ENCODE measurements around the gene TMEM86B. TPM values are rescaled to one million over a fixed set of nuclear protein-coding genes. Genes with fewer than 3 reads are reported as not detected.

The TMEM86B gene
- total and polyA plus RNA-seq, 2 donors (not counting 1 experiment from before 2014, with no cell fraction given) = 0.34 to 1.3 TPM

DNA sequence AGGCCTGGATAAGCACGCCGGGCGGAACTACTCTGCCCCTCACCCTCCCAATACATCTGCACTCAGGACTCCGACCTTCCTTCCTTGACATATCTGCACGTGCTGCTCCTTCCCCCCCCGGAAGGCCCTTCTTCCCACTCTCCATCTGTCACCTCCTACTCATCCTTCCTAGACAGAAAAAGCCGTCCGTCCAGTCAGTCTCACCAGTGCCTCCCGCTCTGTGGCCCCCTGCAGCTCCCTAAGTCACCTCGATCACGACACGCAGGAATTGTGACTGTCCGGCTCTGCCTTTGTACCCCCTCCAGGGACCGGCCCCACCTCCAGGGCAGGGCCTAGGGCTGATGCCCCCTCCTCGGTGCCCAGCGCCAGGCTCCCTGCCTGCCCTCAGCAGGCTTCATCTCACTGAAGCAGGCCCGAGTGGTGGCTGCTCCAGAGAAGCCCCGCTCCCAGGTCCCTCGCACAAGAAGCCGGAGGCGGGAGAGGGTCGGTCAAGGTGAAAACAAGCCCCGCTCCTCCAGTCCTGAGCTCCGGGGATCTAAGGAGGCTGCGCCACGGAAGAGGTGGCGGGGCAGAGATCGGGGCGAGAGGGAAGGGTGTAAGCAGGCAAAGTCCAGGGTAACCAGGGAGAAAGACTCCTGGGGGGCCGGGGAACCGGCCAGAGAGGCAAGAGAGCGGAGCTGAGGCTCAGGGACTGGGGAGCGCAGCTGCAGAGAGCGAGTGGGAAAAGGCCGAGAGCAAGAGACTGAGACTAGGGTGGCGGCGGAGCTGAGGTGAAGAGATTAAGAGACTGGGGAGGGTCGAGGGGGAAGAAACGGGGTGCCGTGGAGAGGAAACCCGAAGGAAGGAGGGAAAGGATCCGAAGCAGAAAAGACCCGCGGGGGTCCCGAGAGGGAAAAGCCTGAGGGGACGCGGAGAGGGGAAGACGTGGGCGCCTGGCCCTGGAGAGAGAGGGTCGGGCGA lies 29.2 kb upstream of the TMEM86B start:
- no peaks in the 10 kb centered on the region for H3K9me3 ChIP-seq (ENCODE audit: control insufficient read depth, insufficient read depth, low read depth, low read length)
- DNase-seq (ENCODE audit: low read depth in 2 of 2) = no peak
- H3K4me3 ChIP-seq (replicated peaks in 1 of 4; ENCODE audit: control extremely low read depth in 1 of 4, insufficient read depth in 1 of 4, low read depth in 3 of 4, low read length in 4 of 4) = peak overlapping the region; percentile 76 to 88 (median 84)
- H3K36me3 ChIP-seq (ENCODE audit: control insufficient read depth, insufficient read depth, low read length) = no peaks in the 10 kb centered on the region
- peak overlapping the region; percentile 48 for H3K9ac ChIP-seq (ENCODE audit: insufficient read depth, low read length)
- TF ChIP-seq EZH2 (IDR thresholded peaks at IDR 0.05; ENCODE audit: low read length, missing control alignments) = no peak
- TF ChIP-seq, protein P1, sequence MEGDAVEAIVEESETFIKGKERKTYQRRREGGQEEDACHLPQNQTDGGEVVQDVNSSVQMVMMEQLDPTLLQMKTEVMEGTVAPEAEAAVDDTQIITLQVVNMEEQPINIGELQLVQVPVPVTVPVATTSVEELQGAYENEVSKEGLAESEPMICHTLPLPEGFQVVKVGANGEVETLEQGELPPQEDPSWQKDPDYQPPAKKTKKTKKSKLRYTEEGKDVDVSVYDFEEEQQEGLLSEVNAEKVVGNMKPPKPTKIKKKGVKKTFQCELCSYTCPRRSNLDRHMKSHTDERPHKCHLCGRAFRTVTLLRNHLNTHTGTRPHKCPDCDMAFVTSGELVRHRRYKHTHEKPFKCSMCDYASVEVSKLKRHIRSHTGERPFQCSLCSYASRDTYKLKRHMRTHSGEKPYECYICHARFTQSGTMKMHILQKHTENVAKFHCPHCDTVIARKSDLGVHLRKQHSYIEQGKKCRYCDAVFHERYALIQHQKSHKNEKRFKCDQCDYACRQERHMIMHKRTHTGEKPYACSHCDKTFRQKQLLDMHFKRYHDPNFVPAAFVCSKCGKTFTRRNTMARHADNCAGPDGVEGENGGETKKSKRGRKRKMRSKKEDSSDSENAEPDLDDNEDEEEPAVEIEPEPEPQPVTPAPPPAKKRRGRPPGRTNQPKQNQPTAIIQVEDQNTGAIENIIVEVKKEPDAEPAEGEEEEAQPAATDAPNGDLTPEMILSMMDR (conservative IDR thresholded peaks at IDR 0.05 in 1 of 2, IDR thresholded peaks at IDR 0.05 in 1 of 2; ENCODE audit: low read depth in 1 of 2, low read length in 2 of 2) = no peak
- H3K27me3 ChIP-seq (ENCODE audit: control insufficient read depth, insufficient read depth, low read length) = no peaks in the 10 kb centered on the region
- peaks cover 3% of the 10 kb centered on the region for H3K4me1 ChIP-seq (ENCODE audit: control insufficient read depth, extremely low read depth, insufficient read depth, low read length)
- no peaks in the 10 kb centered on the region for H4K20me1 ChIP-seq (ENCODE audit: control insufficient read depth, extremely low read depth, insufficient read depth, low read length)
- peak overlapping the region; percentile 65 for H3K27ac ChIP-seq (ENCODE audit: insufficient read depth, low read length)
- H3K4me2 ChIP-seq (ENCODE audit: extremely low read depth, insufficient read depth, low read length) = peak overlapping the region; percentile 85
- peaks cover 58% of the 10 kb centered on the region for H3K79me2 ChIP-seq (ENCODE audit: control insufficient read depth, insufficient read depth, low read length)
- H2AFZ ChIP-seq (ENCODE audit: low read length) = no peak overlapping the region

- Histone ChIP-seq H3K79me2 (ENCODE audit: control insufficient read depth, insufficient read depth, low read length) (peaks cover 67% of the 10 kb centered on the region), H3K9me3 (ENCODE audit: control insufficient read depth, insufficient read depth, low read depth, low read length) (no peaks in the 10 kb centered on the region), H3K27ac (ENCODE audit: insufficient read depth, low read length) (peak overlapping the region; percentile 1), H3K4me1 (ENCODE audit: control insufficient read depth, extremely low read depth, insufficient read depth, low read length) (peaks cover 3% of the 10 kb centered on the region), H3K36me3 (ENCODE audit: control insufficient read depth, insufficient read depth, low read length) (no peaks in the 10 kb centered on the region), H3K4me2 (ENCODE audit: extremely low read depth, insufficient read depth, low read length) (peak overlapping the region; percentile 85), H3K9ac (ENCODE audit: insufficient read depth, low read length) (peak overlapping the region; percentile 48), H3K4me3 (replicated peaks in 1 of 4; ENCODE audit: control extremely low read depth in 1 of 4, insufficient read depth in 1 of 4, low read depth in 3 of 4, low read length in 4 of 4) (peak overlapping the region; percentile 76 to 88 (median 84)), H2AFZ (ENCODE audit: low read length) (no peak overlapping the region), H4K20me1 (ENCODE audit: control insufficient read depth, extremely low read depth, insufficient read depth, low read length) (no peaks in the 10 kb centered on the region), H3K27me3 (ENCODE audit: control insufficient read depth, insufficient read depth, low read length) (no peaks in the 10 kb centered on the region)
- DNase-seq (ENCODE audit: low read depth in 2 of 2) = no peak
- TF ChIP-seq EZH2 (IDR thresholded peaks at IDR 0.05; ENCODE audit: low read length, missing control alignments) = no peak
- TF ChIP-seq, protein P1 (conservative IDR thresholded peaks at IDR 0.05 in 1 of 2, IDR thresholded peaks at IDR 0.05 in 1 of 2; ENCODE audit: low read depth in 1 of 2, low read length in 2 of 2) = no peak
These were observed 28.2 kb upstream of the TMEM86B start for GRCh38 chr19:55256562-55257460.

All from fibroblast of lung (primary cell).